SH-SY5Y (cell line): ENCODE measurements around the gene GTPBP4.

Experiments used
- GATA2 ChIP-seq: IDR thresholded peaks from 2 replicates; pipeline ENCODE4 v1.6.1; 2011; ENCODE audit warnings: mild to moderate bottlenecking, low read depth, low read length
- GATA3 ChIP-seq: IDR thresholded peaks from 2 replicates; pipeline ENCODE4 v1.6.1; 2011; ENCODE audit warnings: low read depth, mild to moderate bottlenecking, low read length, moderate library complexity

DNA sequence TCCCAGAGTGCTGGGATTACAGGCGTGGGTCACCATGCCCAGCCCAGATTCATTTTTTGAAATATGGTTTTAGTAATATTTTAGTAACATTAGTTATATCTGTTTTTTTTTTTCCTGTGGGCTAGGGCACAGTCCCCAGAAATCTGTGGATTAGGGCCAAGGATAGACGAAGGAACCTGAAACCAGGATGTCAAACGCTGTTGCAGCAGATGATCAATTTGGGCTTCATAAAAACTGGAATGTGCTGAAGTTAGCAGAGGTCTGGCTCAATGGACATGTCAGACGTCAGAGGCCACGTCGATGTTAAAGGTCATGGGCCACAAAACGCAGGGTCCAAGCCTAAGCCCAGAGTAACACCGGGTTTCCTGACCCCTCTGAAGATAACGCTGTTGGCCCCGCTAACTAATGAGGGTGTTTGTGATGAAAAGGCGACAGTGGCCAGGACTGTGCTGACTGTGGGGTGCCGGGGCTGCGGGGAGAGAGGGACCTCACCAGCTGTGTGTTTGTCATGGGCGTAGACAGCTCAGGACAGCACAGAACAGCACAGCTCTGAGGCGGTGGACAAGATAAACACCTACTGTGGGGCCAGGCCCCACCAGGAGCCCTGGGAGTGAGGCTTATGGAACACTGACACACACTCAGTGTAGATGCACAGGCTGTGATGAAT is 23.8 kb upstream of the GTPBP4 start:
- no peak for TF ChIP-seq GATA2
- no peak for TF ChIP-seq GATA3
